Brain microvascular endothelial cell (primary cell): Measurements from ENCODE around the gene ATXN2L.

ENCODE experiments used
- DNase-seq: peaks from one replicate; pipeline ENCODE4 v3.0.0-alpha.2; 2020
- H3K27ac ChIP-seq: fragments of 250-450 bp; sonication (Bioruptor Pico); 2 replicates; pipeline ENCODE4 v1.5.1; 2020; ENCODE audit warnings: mild to moderate bottlenecking, moderate library complexity
- H3K27me3 ChIP-seq: fragments of 250-450 bp; sonication (Bioruptor Pico); replicated peaks from 2 replicates; pipeline ENCODE4 v1.5.1; 2020; ENCODE audit warnings: mild to moderate bottlenecking
- H3K36me3 ChIP-seq: fragments of 250-450 bp; sonication (Bioruptor Pico); replicated peaks from 2 replicates; pipeline ENCODE4 v1.5.1; 2020; ENCODE audit warnings: mild to moderate bottlenecking
- H3K4me3 ChIP-seq: 2 replicates; pipeline ENCODE4 v1.5.1; 2011; ENCODE audit warnings: low read depth, mild to moderate bottlenecking, control low read depth, low read length, moderate library complexity
- CTCF ChIP-seq: IDR thresholded peaks from 2 replicates; pipeline ENCODE4 v1.5.1; 2011; ENCODE audit warnings: low read depth, mild to moderate bottlenecking, moderate library complexity, low read length, control low read depth, inconsistent platforms; ENCODE audit errors: missing control alignments
- in situ Hi-C: cut with HindIII; loops from 2 replicates; pipeline ENCODE4 v1.10.0; 2017; ENCODE audit warnings: low sequenced_read_pairs, low pct_ligation_motif_present

ATXN2L gene

GRCh38 chr16:28842696-28843095, 19.9 kb downstream of the ATXN2L start:
- in situ Hi-C loops, result no loop called here
- H3K27ac ChIP-seq, result no peak overlapping the region
- no peak overlapping the region for H3K4me3 ChIP-seq
- DNase-seq, result no peak
- no peaks in the 10 kb centered on the region for H3K27me3 ChIP-seq
- H3K36me3 ChIP-seq, result peaks cover 44% of the 10 kb centered on the region
- TF ChIP-seq CTCF, result no peak

GRCh38 chr16:28843766-28844165, 21.0 kb downstream of the ATXN2L start:
- DNase-seq, result no peak
- peaks cover 37% of the 10 kb centered on the region for H3K36me3 ChIP-seq
- TF ChIP-seq CTCF, result no peak
- H3K27ac ChIP-seq, result no peak overlapping the region
- no peaks in the 10 kb centered on the region for H3K27me3 ChIP-seq
- in situ Hi-C loops, result no loop called here
- no peak overlapping the region for H3K4me3 ChIP-seq

- Histone ChIP-seq H3K27ac (no peak overlapping the region), H3K36me3 (peaks cover 34% of the 10 kb centered on the region), H3K4me3 (no peak overlapping the region), H3K27me3 (no peaks in the 10 kb centered on the region)
- no peak for TF ChIP-seq CTCF
- DNase-seq, result no peak
- in situ Hi-C loops, result no loop called here
Measured at GRCh38 chr16:28844226-28844885, 21.6 kb downstream of the ATXN2L start.

- H3K36me3 ChIP-seq, result peaks cover 34% of the 10 kb centered on the region
- no peak for TF ChIP-seq CTCF
- H3K27ac ChIP-seq, result no peak overlapping the region
- DNase-seq, result peak; percentile 50
- H3K4me3 ChIP-seq, result peak overlapping the region; percentile 97
- in situ Hi-C loops, result no loop called here
- H3K27me3 ChIP-seq, result no peaks in the 10 kb centered on the region
Measured at GRCh38 chr16:28845293-28845692, 22.5 kb downstream of the ATXN2L start.

- in situ Hi-C loops, result no loop called here
- DNase-seq, result no peak
- H3K4me3 ChIP-seq, result peak overlapping the region; percentile 97
- H3K27me3 ChIP-seq, result no peaks in the 10 kb centered on the region
- TF ChIP-seq CTCF, result no peak
- H3K27ac ChIP-seq, result peak overlapping the region; percentile 50
- H3K36me3 ChIP-seq, result peaks cover 34% of the 10 kb centered on the region
Measured at GRCh38 chr16:28845761-28846079, 22.9 kb downstream of the ATXN2L start.
